Measurements from ENCODE around the gene ABCA2. TPM values are rescaled to one million over a fixed set of nuclear protein-coding genes. Genes with fewer than 3 reads are reported as not detected.
"Not testable (repeated sequence)": the region's sequence is repeated elsewhere in the genome, so short reads cannot be mapped to it uniquely, and the experiment has no call there.

ABCA2 gene
- polyA plus RNA-seq, 1 of the 3 experiments (the other 2 are of a cell fraction), result 34.7 TPM

GRCh38 chr9:137034039-137034708 lies 6.1 kb upstream of the ABCA2 start:
- H4K20me1 ChIP-seq (ENCODE audit: insufficient read depth), result no peaks in the 10 kb centered on the region
- H3K79me2 ChIP-seq (ENCODE audit: insufficient read depth), result no peaks in the 10 kb centered on the region
- no peak overlapping the region for H3K4me2 ChIP-seq
- H3K36me3 ChIP-seq (replicated peaks in 1 of 2; ENCODE audit: control insufficient read depth in 1 of 2, insufficient read depth in 2 of 2, low read length in 1 of 2), result peaks cover 0 to 8% of the 10 kb centered on the region in 2 experiments
- H3K9me2 ChIP-seq, result no peaks in the 10 kb centered on the region
- H3K4me1 ChIP-seq (ENCODE audit: control insufficient read depth in 1 of 2, insufficient read depth in 2 of 2, low read depth in 1 of 2, low read length in 1 of 2), result peaks cover 0 to 26% of the 10 kb centered on the region in 2 experiments; a peak in 1 of 4 replicates
- 52% methylated on average over 8 of the region's 15 CpGs for WGBS (ENCODE audit: low lambda C conversion rate)
- TF ChIP-seq GATA2 (CRISPR knock-in tag; IDR thresholded peaks at IDR 0.05), result no peak
- no peak for TF ChIP-seq REST (IDR thresholded peaks at IDR 0.05; ENCODE audit: low read depth, low read length)
- no peak for TF ChIP-seq NRF1 (IDR thresholded peaks at IDR 0.05; ENCODE audit: low read depth, low read length)
- TF ChIP-seq FOXJ3 (CRISPR knock-in tag; IDR thresholded peaks at IDR 0.05), result no peak
- TF ChIP-seq JUND (IDR thresholded peaks at IDR 0.05), result no peak
- no peaks in the 10 kb centered on the region for H3K9me3 ChIP-seq
- POLR2A ChIA-PET, result interaction anchor here (1.5 to 1.9 kb wide), 3 partner anchors 10 to 86 kb away, joined by 6 to 13 read pairs (median 8); partner anchors contain the start of gene NPDC1
- no peak overlapping the region for H2AFZ ChIP-seq (ENCODE audit: low read depth)
- H3K9ac ChIP-seq, result no peak overlapping the region
- peak; percentile 63 for DNase-seq
- CTCF ChIA-PET, result interaction anchor here (0.7 to 15.1 kb wide), 27 partner anchors 9 to 262 kb away, joined by 3 to 350 read pairs (median 11); partner anchors contain the start of genes AJM1, C8G, CCDC183 and FBXW5
- H3F3A ChIP-seq (replicated peaks; ENCODE audit: insufficient read depth), result peaks cover 4% of the 10 kb centered on the region
- H3K27me3 ChIP-seq (ENCODE audit: insufficient read depth), result no peaks in the 10 kb centered on the region
- H3K27ac ChIP-seq (ENCODE audit: low read depth in 2 of 2, low read length in 1 of 2), result no peak overlapping the region
- H3K4me3 ChIP-seq (ENCODE audit: low read depth in 2 of 2, low read length in 1 of 2), result no peak overlapping the region

GRCh38 chr9:137033481-137033880 lies 5.4 kb upstream of the ABCA2 start:
- H2AFZ ChIP-seq (ENCODE audit: low read depth); H3K27ac ChIP-seq (ENCODE audit: low read depth in 2 of 2, low read length in 1 of 2); H3F3A ChIP-seq (replicated peaks; ENCODE audit: insufficient read depth); H3K9me3 ChIP-seq; H3K9ac ChIP-seq; DNase-seq; H3K9me2 ChIP-seq; H3K36me3 ChIP-seq (replicated peaks in 1 of 2; ENCODE audit: control insufficient read depth in 1 of 2, insufficient read depth in 2 of 2, low read length in 1 of 2); H3K79me2 ChIP-seq (ENCODE audit: insufficient read depth); H3K27me3 ChIP-seq (ENCODE audit: insufficient read depth); H3K4me3 ChIP-seq (ENCODE audit: low read depth in 2 of 2, low read length in 1 of 2); H3K4me2 ChIP-seq; POLR2A ChIA-PET; H4K20me1 ChIP-seq (ENCODE audit: insufficient read depth): not testable (repeated sequence)
- peaks cover 5 to 33% of the 10 kb centered on the region in 2 experiments; a peak in 1 of 4 replicates for H3K4me1 ChIP-seq (ENCODE audit: control insufficient read depth in 1 of 2, insufficient read depth in 2 of 2, low read depth in 1 of 2, low read length in 1 of 2)
- WGBS (ENCODE audit: low lambda C conversion rate), result 96% methylated on average over 5 of the region's 5 CpGs
- CTCF ChIA-PET, result interaction anchor here (3.0 to 15.1 kb wide), 5 partner anchors 13 to 245 kb away, joined by 12 to 350 read pairs (median 21); partner anchors contain the start of genes AJM1, C8G, FBXW5 and LCN12

GRCh38 chr9:137032858-137033257 lies 4.8 kb upstream of the ABCA2 start:
- POLR2A ChIA-PET, result no interaction called here
- H4K20me1 ChIP-seq (ENCODE audit: insufficient read depth), result no peaks in the 10 kb centered on the region
- CTCF ChIA-PET, result interaction anchor here (1.1 to 15.1 kb wide), 7 partner anchors 12 to 275 kb away, joined by 3 to 350 read pairs (median 21); partner anchors contain the start of genes AJM1, C8G, FBXW5 and LCN12
- TF ChIP-seq FOXM1 (IDR thresholded peaks at IDR 0.05; ENCODE audit: low read depth) (no peak), NRF1 (IDR thresholded peaks at IDR 0.05; ENCODE audit: low read depth, low read length) (no peak), NFIC (IDR thresholded peaks at IDR 0.05; ENCODE audit: borderline replicate concordance) (no peak), ELF1 (IDR thresholded peaks at IDR 0.05) (no peak), MEF2A (IDR thresholded peaks at IDR 0.05; ENCODE audit: borderline replicate concordance, low read depth) (no peak), PBX3 (IDR thresholded peaks at IDR 0.05) (no peak), YY1 (IDR thresholded peaks at IDR 0.05; ENCODE audit: low read depth) (no peak), CTCF (IDR thresholded peaks at IDR 0.05) (no peak), GATA2 (CRISPR knock-in tag; IDR thresholded peaks at IDR 0.05) (no peak), SMC3 (IDR thresholded peaks at IDR 0.05; ENCODE audit: low read depth, low read length) (no peak), EP300 (IDR thresholded peaks at IDR 0.05; ENCODE audit: borderline replicate concordance in 1 of 2, low read depth in 1 of 2, low read length in 1 of 2) (no peak)

More at GRCh38 chr9:137032858-137033257, 4.8 kb upstream of the ABCA2 start:
- 94% methylated on average over 8 of the region's 10 CpGs for WGBS (ENCODE audit: low lambda C conversion rate)
- peak overlapping the region in 1 of 2 experiments; percentile 36; a peak in 1 of 4 replicates for H3K27ac ChIP-seq (ENCODE audit: low read depth in 2 of 2, low read length in 1 of 2)
- no peak overlapping the region for H3K4me2 ChIP-seq
- H3K27me3 ChIP-seq (ENCODE audit: insufficient read depth), result no peaks in the 10 kb centered on the region
- H3K9ac ChIP-seq, result no peak overlapping the region
- DNase-seq, result no peak
- H3F3A ChIP-seq (replicated peaks; ENCODE audit: insufficient read depth), result peaks cover 4% of the 10 kb centered on the region
- H3K4me1 ChIP-seq (ENCODE audit: control insufficient read depth in 1 of 2, insufficient read depth in 2 of 2, low read depth in 1 of 2, low read length in 1 of 2), result peaks cover 5 to 34% of the 10 kb centered on the region in 2 experiments; a peak in 1 of 4 replicates
- H3K9me2 ChIP-seq, result no peaks in the 10 kb centered on the region
- H3K79me2 ChIP-seq (ENCODE audit: insufficient read depth), result no peaks in the 10 kb centered on the region
- peaks cover 0 to 2% of the 10 kb centered on the region in 2 experiments for H3K36me3 ChIP-seq (replicated peaks in 1 of 2; ENCODE audit: control insufficient read depth in 1 of 2, insufficient read depth in 2 of 2, low read length in 1 of 2)
- H3K4me3 ChIP-seq (ENCODE audit: low read depth in 2 of 2, low read length in 1 of 2), result no peak overlapping the region
- no peak overlapping the region for H2AFZ ChIP-seq (ENCODE audit: low read depth)
- H3K9me3 ChIP-seq, result no peaks in the 10 kb centered on the region

Data from SK-N-SH (cell line).